Activated CD4-positive, alpha-beta T cell treated with anti-CD3 and anti-CD28 coated beads, Interleukin-2, amount 50 U/mL, for 48 hours (primary cell): Measurements from ENCODE around the gene IKBKE.
A peak's percentile ranks its signal among the peaks of the same experiment; 100 is the strongest.

Experiments used
- DNase-seq, 2 experiments: peaks; one replicate each; pipeline ENCODE4 v3.0.0-alpha.2; 2020

Gene IKBKE

GRCh38 chr1:206497774-206498173 is 27.5 kb downstream of the IKBKE start:
- no peak for DNase-seq

GRCh38 chr1:206498685-206499084 is 28.4 kb downstream of the IKBKE start:
- no peak for DNase-seq

GRCh38 chr1:206500046-206500445 is 29.8 kb downstream of the IKBKE start:
- no peak for DNase-seq

- DNase-seq = no peak
These were observed 31.6 kb downstream of the IKBKE start for GRCh38 chr1:206501881-206502280.

- DNase-seq = no peak
These were observed 32.1 kb downstream of the IKBKE start for GRCh38 chr1:206502403-206502802.

GRCh38 chr1:206502812-206503211 is 32.5 kb downstream of the IKBKE start:
- no peak for DNase-seq

- peak; percentile 62 to 76 for DNase-seq
These were observed 33.5 kb downstream of the IKBKE start for GRCh38 chr1:206503591-206504362.

- no peak for DNase-seq
These were observed 34.1 kb downstream of the IKBKE start for GRCh38 chr1:206504363-206504713.

- no peak for DNase-seq
These were observed 35.6 kb downstream of the IKBKE start for GRCh38 chr1:206505702-206506355.

GRCh38 chr1:206506405-206507283 is 36.4 kb downstream of the IKBKE start:
- DNase-seq = peak; percentile 28 to 45

- DNase-seq = peak; percentile 89 to 91
These were observed 37.2 kb downstream of the IKBKE start, which contains the start of gene RASSF5 for GRCh38 chr1:206507284-206508129. RASSF5 (plus strand) TSS chr1:206507531; CDS start chr1:206507603, 72 bp downstream.

GRCh38 chr1:206508130-206508889 is 38.0 kb downstream of the IKBKE start:
- DNase-seq = no peak

GRCh38 chr1:206508956-206509355 is 38.7 kb downstream of the IKBKE start:
- no peak for DNase-seq

- DNase-seq = no peak
These were observed 39.5 kb downstream of the IKBKE start for GRCh38 chr1:206509612-206510257.

- DNase-seq = no peak
These were observed 40.1 kb downstream of the IKBKE start for GRCh38 chr1:206510371-206510770.

GRCh38 chr1:206511362-206512057 is 41.2 kb downstream of the IKBKE start:
- DNase-seq = no peak

GRCh38 chr1:206512058-206512850 is 42.0 kb downstream of the IKBKE start:
- no peak for DNase-seq

- no peak for DNase-seq
These were observed 42.5 kb downstream of the IKBKE start for GRCh38 chr1:206512851-206513180.

- DNase-seq = no peak
These were observed 43.2 kb downstream of the IKBKE start for GRCh38 chr1:206513312-206514111.
